NCI-H146 treated with DMSO at 0.1 percent for 48 hours (cell line): ENCODE results near the gene CALR.
A peak's percentile ranks its signal among the peaks of the same experiment; 100 is the strongest.
"Not testable (repeated sequence)": the region's sequence is repeated elsewhere in the genome, so short reads cannot be mapped to it uniquely, and the experiment has no call there.

ENCODE experiments used
- DNase-seq: peaks from one replicate; lab custom pipeline; 2025; ENCODE audit not compliant: unreplicated experiment; lab: John Stamatoyannopoulos, UW

The CALR gene

GRCh38 chr19:12976109-12976508 lies 37.7 kb downstream of the CALR start:
- not testable (repeated sequence) for DNase-seq

- DNase-seq: no peak
These were observed 41.6 kb downstream of the CALR start for GRCh38 chr19:12979974-12980373.

- DNase-seq: no peak
These were observed 44.2 kb downstream of the CALR start for GRCh38 chr19:12982648-12983047.

- no peak for DNase-seq
These were observed 44.7 kb downstream of the CALR start for GRCh38 chr19:12983091-12983490.

GRCh38 chr19:12983542-12984142 lies 45.2 kb downstream of the CALR start:
- DNase-seq: peak; percentile 26

GRCh38 chr19:12984143-12984627 lies 45.8 kb downstream of the CALR start:
- DNase-seq: no peak

GRCh38 chr19:12984683-12985048 lies 46.3 kb downstream of the CALR start:
- no peak for DNase-seq

GRCh38 chr19:12985049-12985776 lies 46.8 kb downstream of the CALR start:
- DNase-seq: peak; percentile 59

- DNase-seq: no peak
These were observed 48.3 kb downstream of the CALR start for GRCh38 chr19:12986726-12987125.

GRCh38 chr19:12987190-12987589 lies 48.8 kb downstream of the CALR start:
- no peak for DNase-seq

GRCh38 chr19:12987781-12988180 lies 49.4 kb downstream of the CALR start:
- no peak for DNase-seq

GRCh38 chr19:12990431-12990830 lies 52.0 kb downstream of the CALR start:
- no peak for DNase-seq

- DNase-seq: no peak
These were observed 52.4 kb downstream of the CALR start for GRCh38 chr19:12990853-12991252.

GRCh38 chr19:12991296-12991695 lies 52.9 kb downstream of the CALR start:
- no peak for DNase-seq

- DNase-seq: no peak
These were observed 54.3 kb downstream of the CALR start for GRCh38 chr19:12992729-12993128.

- no peak for DNase-seq
These were observed 55.2 kb downstream of the CALR start for GRCh38 chr19:12993562-12993961.
